ENCODE data around the gene LRRC28.

Gene LRRC28

DNA sequence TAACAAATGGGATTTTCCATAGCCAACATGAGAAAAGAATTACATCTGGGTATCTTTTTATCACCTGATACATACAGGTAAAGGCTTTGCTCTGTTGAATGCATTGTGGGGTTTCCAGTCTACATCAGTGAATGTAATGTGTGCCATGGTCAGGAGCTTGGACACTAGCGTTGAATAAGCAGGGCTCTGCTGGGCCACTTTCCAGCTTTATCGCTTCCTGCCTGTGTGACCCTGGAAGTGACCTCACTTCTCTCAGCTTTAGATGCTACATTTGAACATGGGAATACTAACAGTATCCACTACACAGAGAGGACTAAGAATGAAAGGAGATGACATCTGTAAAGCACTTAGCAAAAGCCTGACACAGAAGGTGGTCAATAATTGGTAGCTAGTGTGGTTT lies 42.0 kb upstream of the LRRC28 start:
- TF ChIP-seq CTCF (IDR thresholded peaks at IDR 0.05; ENCODE audit: low read depth, low read length, poor library complexity, severe bottlenecking) (no peak), EZH2phosphoT487 (IDR thresholded peaks at IDR 0.05; ENCODE audit: borderline replicate concordance, low read length) (no peak)
- Histone ChIP-seq H4K20me1 (ENCODE audit: control insufficient read depth, insufficient read depth, low read depth, low read length) (no peaks in the 10 kb centered on the region), H3F3A (ENCODE audit: control insufficient read depth, insufficient read depth) (no peaks in the 10 kb centered on the region), H3K9me2 (replicated peaks; ENCODE audit: control insufficient read depth, low read length) (no peaks in the 10 kb centered on the region), H3K27me3 (ENCODE audit: control insufficient read depth, low read length) (no peaks in the 10 kb centered on the region), H3K27ac (ENCODE audit: low read depth, low read length) (no peak overlapping the region), H3K9me3 (ENCODE audit: control insufficient read depth, insufficient read depth, low read length) (no peaks in the 10 kb centered on the region), H3K4me2 (ENCODE audit: low read length) (no peak overlapping the region), H3K4me3 (ENCODE audit: low read length) (no peak overlapping the region), H3K36me3 (ENCODE audit: control insufficient read depth, low read length) (no peaks in the 10 kb centered on the region), H3K4me1 (ENCODE audit: control insufficient read depth, low read length) (no peaks in the 10 kb centered on the region), H3K79me2 (ENCODE audit: control insufficient read depth, low read length) (no peaks in the 10 kb centered on the region)

GRCh38 chr15:99210334-99210733 lies 40.9 kb upstream of the LRRC28 start:
- no peaks in the 10 kb centered on the region for H3K9me3 ChIP-seq (ENCODE audit: control insufficient read depth, insufficient read depth, low read length)
- no peak overlapping the region for H3K4me2 ChIP-seq (ENCODE audit: low read length)
- TF ChIP-seq EZH2phosphoT487 (IDR thresholded peaks at IDR 0.05; ENCODE audit: borderline replicate concordance, low read length), result no peak
- TF ChIP-seq CTCF (IDR thresholded peaks at IDR 0.05; ENCODE audit: low read depth, low read length, poor library complexity, severe bottlenecking), result no peak
- no peaks in the 10 kb centered on the region for H3K9me2 ChIP-seq (replicated peaks; ENCODE audit: control insufficient read depth, low read length)
- H3K27ac ChIP-seq (ENCODE audit: low read depth, low read length), result no peak overlapping the region
- H3K27me3 ChIP-seq (ENCODE audit: control insufficient read depth, low read length), result no peaks in the 10 kb centered on the region
- H3K4me1 ChIP-seq (ENCODE audit: control insufficient read depth, low read length), result no peaks in the 10 kb centered on the region
- no peaks in the 10 kb centered on the region for H3F3A ChIP-seq (ENCODE audit: control insufficient read depth, insufficient read depth)
- no peak overlapping the region for H3K4me3 ChIP-seq (ENCODE audit: low read length)
- H3K36me3 ChIP-seq (ENCODE audit: control insufficient read depth, low read length), result no peaks in the 10 kb centered on the region
- H3K79me2 ChIP-seq (ENCODE audit: control insufficient read depth, low read length), result no peaks in the 10 kb centered on the region
- H4K20me1 ChIP-seq (ENCODE audit: control insufficient read depth, insufficient read depth, low read depth, low read length), result no peaks in the 10 kb centered on the region

GRCh38 chr15:99211926-99212325 lies 39.4 kb upstream of the LRRC28 start:
- Histone ChIP-seq H3K4me1 (ENCODE audit: control insufficient read depth, low read length) (no peaks in the 10 kb centered on the region), H3K9me2 (replicated peaks; ENCODE audit: control insufficient read depth, low read length) (no peaks in the 10 kb centered on the region), H3K9me3 (ENCODE audit: control insufficient read depth, insufficient read depth, low read length) (no peaks in the 10 kb centered on the region), H3K79me2 (ENCODE audit: control insufficient read depth, low read length) (no peaks in the 10 kb centered on the region), H4K20me1 (ENCODE audit: control insufficient read depth, insufficient read depth, low read depth, low read length) (no peaks in the 10 kb centered on the region), H3K4me2 (ENCODE audit: low read length) (no peak overlapping the region), H3F3A (ENCODE audit: control insufficient read depth, insufficient read depth) (no peaks in the 10 kb centered on the region), H3K36me3 (ENCODE audit: control insufficient read depth, low read length) (no peaks in the 10 kb centered on the region), H3K27ac (ENCODE audit: low read depth, low read length) (no peak overlapping the region), H3K4me3 (ENCODE audit: low read length) (no peak overlapping the region), H3K27me3 (ENCODE audit: control insufficient read depth, low read length) (no peaks in the 10 kb centered on the region)
- TF ChIP-seq EZH2phosphoT487 (IDR thresholded peaks at IDR 0.05; ENCODE audit: borderline replicate concordance, low read length), result no peak
- TF ChIP-seq CTCF (IDR thresholded peaks at IDR 0.05; ENCODE audit: low read depth, low read length, poor library complexity, severe bottlenecking), result no peak

DNA sequence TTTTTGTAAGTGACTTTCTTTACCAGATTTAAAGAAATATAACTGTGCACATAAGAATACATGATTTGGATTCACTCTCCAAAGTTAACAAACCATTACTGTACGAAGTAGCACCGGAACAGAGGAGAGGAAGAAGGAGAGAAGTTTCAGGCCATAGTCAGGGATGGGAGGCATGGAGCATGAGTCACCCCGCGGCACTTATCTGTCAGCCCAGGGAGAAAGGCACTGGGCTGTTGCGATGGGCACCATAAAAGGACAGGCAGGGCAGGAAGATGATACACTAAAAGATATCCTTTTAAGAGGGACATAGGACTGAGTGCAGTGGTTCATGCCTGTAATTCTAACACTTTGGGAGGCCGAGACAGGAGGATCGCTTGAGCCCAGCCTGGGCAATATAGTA lies 38.9 kb upstream of the LRRC28 start:
- Histone ChIP-seq H3K27me3 (ENCODE audit: control insufficient read depth, low read length) (no peaks in the 10 kb centered on the region), H3K27ac (ENCODE audit: low read depth, low read length) (no peak overlapping the region), H3K36me3 (ENCODE audit: control insufficient read depth, low read length) (no peaks in the 10 kb centered on the region), H3K4me1 (ENCODE audit: control insufficient read depth, low read length) (no peaks in the 10 kb centered on the region), H3F3A (ENCODE audit: control insufficient read depth, insufficient read depth) (no peaks in the 10 kb centered on the region), H3K9me2 (replicated peaks; ENCODE audit: control insufficient read depth, low read length) (no peaks in the 10 kb centered on the region), H3K4me2 (ENCODE audit: low read length) (no peak overlapping the region), H3K4me3 (ENCODE audit: low read length) (no peak overlapping the region), H3K9me3 (ENCODE audit: control insufficient read depth, insufficient read depth, low read length) (no peaks in the 10 kb centered on the region), H3K79me2 (ENCODE audit: control insufficient read depth, low read length) (no peaks in the 10 kb centered on the region), H4K20me1 (ENCODE audit: control insufficient read depth, insufficient read depth, low read depth, low read length) (no peaks in the 10 kb centered on the region)
- no peak for TF ChIP-seq CTCF (IDR thresholded peaks at IDR 0.05; ENCODE audit: low read depth, low read length, poor library complexity, severe bottlenecking)
- no peak for TF ChIP-seq EZH2phosphoT487 (IDR thresholded peaks at IDR 0.05; ENCODE audit: borderline replicate concordance, low read length)

All from DOHH2 (cell line).